Mononuclear cell (primary cell): Measurements from ENCODE around the gene RRM2. TPM values are rescaled to one million over a fixed set of nuclear protein-coding genes. Genes with fewer than 3 reads are reported as not detected.
"Not testable (repeated sequence)": the region's sequence is repeated elsewhere in the genome, so short reads cannot be mapped to it uniquely, and the experiment has no call there.

Experiments used
- H3K27me3 ChIP-seq: 2 replicates; pipeline ENCODE4 v1.6.0; 2011; ENCODE audit warnings: low read length, control low read depth; ENCODE audit not compliant: insufficient read depth
- H3K4me1 ChIP-seq: 2 replicates; pipeline ENCODE4 v1.5.1; 2011; ENCODE audit warnings: mild to moderate bottlenecking, low read length, control low read depth; ENCODE audit not compliant: insufficient read depth
- H3K4me3 ChIP-seq: 2 replicates; pipeline ENCODE4 v1.5.1; 2011; ENCODE audit warnings: mild to moderate bottlenecking, low read length, moderate library complexity
- H3K9me3 ChIP-seq: 2 replicates; pipeline ENCODE4 v1.5.1; 2011; ENCODE audit warnings: low read depth, mild to moderate bottlenecking, control low read depth, low read length
- total RNA-seq: library from RNA; depleted of rRNA; stranded (reverse); fragments of >200 nt; gene quantifications from one replicate; pipeline ENCODE4 v1.2.3, GENCODE V29; 2012

RRM2 gene
- total RNA-seq, 1 donor = 5.5 TPM

DNA sequence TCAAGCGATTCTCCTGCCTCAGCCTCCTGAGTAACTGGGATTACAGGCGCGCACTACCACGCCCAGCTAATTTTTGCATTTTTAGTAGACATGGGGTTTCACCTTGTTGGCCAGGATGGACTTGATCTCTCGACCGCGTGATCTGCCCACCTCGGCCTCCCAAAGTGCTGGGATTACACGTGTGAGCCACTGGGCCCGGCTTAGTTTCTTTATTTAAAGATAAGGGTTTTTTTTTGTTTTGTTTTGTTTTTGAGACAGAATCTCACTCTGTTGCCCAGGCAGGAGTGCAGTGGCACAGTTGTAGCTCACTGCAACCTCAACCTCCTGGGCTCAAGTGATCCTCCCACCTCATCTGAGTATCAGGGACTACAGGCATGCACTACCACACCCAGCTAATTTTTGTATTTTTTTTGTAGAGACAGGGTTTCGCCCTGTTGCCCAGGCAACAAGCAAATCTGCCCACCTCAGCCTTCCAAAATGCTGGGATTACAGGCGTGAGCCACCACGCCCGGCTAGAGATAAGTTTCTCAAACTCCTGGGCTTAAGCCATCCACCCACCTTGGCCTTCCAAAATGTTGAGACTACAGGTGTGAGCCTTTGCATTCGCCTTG is 24.6 kb downstream of the RRM2 start:
- H3K27me3 ChIP-seq, H3K4me1 ChIP-seq, H3K4me3 ChIP-seq, H3K9me3 ChIP-seq: not testable (repeated sequence)

DNA sequence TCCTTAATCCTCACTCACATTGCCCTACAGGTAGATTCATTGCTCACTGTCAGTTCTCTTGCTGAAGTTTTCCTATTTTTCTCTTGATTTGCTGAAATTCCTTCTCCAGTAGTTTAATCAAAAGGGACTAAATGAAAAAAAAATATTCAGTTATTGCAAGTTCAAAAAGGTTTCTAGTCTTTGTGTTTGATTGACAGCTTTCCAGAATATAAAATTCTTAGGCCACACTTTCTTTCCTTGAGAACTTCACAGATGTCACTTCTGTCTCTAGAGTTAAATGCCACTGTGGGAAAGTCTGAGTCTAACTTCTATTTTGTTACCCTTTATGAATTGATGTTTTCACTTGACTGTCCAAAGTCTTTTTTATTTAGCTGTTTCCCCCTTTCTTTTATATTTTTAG is 25.7 kb downstream of the RRM2 start:
- H3K4me1 ChIP-seq = no peaks in the 10 kb centered on the region
- H3K9me3 ChIP-seq = no peaks in the 10 kb centered on the region
- H3K27me3 ChIP-seq = no peaks in the 10 kb centered on the region
- H3K4me3 ChIP-seq = no peak overlapping the region

- no peaks in the 10 kb centered on the region for H3K4me1 ChIP-seq
- H3K27me3 ChIP-seq = no peaks in the 10 kb centered on the region
- no peak overlapping the region for H3K4me3 ChIP-seq
- H3K9me3 ChIP-seq = no peaks in the 10 kb centered on the region
Measured at GRCh38 chr2:10149635-10150034, 27.1 kb downstream of the RRM2 start.

DNA sequence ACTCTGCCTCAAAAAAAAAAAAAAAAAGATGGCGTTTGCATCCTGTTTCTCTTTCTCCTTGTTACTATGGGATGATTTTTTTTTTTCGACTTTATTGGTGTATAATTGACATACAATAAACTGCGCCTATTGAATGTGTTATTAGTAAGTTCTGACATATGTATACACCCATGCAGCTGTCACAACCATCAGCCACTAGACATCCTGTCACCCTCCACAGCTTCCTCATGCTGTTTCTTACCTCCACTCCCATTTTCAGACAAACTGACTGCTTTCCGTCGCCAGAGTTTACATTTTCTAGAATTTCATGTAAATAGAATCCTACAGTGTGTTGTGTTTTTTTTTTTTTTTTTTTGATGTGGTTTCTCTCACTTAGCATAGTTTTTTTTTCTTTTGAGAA is 27.9 kb downstream of the RRM2 start:
- H3K9me3 ChIP-seq = no peaks in the 10 kb centered on the region
- H3K4me1 ChIP-seq = no peaks in the 10 kb centered on the region
- H3K27me3 ChIP-seq = no peaks in the 10 kb centered on the region
- no peak overlapping the region for H3K4me3 ChIP-seq

DNA sequence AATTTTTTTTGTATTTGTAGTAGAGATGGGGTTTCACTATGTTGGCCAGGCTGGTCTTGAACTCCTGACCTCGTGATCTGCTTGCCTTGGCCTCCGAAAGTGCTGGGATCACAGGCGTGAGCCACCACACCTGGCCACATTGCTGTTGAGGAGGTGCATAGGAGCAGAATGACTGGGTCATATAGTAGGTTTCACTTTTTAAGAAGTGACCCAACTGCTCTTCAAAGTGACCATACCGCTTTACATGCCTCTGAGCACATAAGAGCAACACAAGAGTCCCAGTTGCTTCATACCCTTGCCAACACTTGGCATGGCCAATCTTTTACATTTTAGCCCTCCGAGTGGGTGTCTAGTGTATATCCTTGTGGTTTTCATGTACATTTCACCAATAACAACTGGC is 28.9 kb downstream of the RRM2 start:
- Histone ChIP-seq H3K4me3 (no peak overlapping the region), H3K27me3 (no peaks in the 10 kb centered on the region), H3K9me3 (no peaks in the 10 kb centered on the region), H3K4me1 (no peaks in the 10 kb centered on the region)

- H3K4me3 ChIP-seq = no peak overlapping the region
- no peaks in the 10 kb centered on the region for H3K4me1 ChIP-seq
- H3K9me3 ChIP-seq = no peaks in the 10 kb centered on the region
- no peaks in the 10 kb centered on the region for H3K27me3 ChIP-seq
Measured at GRCh38 chr2:10157293-10157692, 34.8 kb downstream of the RRM2 start.

- no peaks in the 10 kb centered on the region for H3K9me3 ChIP-seq
- no peaks in the 10 kb centered on the region for H3K27me3 ChIP-seq
- H3K4me3 ChIP-seq = no peak overlapping the region
- no peaks in the 10 kb centered on the region for H3K4me1 ChIP-seq
Measured at GRCh38 chr2:10158681-10159080, 36.1 kb downstream of the RRM2 start.

DNA sequence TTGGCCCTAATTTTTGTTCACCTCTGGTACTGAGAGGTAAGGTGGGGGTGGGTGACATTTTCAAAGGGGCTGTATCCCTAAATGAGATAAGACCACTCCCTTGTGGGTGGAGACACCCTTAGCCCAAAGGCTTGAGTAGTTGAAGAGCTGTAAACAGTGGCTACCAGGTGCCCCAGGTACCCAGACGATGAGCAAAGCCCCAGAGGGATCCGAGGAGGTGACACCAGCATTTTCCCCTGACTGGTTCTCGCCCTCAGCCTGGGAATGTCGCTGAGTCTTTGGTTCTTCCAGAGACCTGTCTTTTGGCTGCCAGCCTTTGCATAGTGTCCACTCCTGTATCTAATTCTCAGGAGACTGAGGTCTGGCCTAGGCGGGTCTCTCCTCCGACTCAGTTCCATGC is 36.5 kb downstream of the RRM2 start:
- no peak overlapping the region for H3K4me3 ChIP-seq
- no peaks in the 10 kb centered on the region for H3K9me3 ChIP-seq
- no peaks in the 10 kb centered on the region for H3K4me1 ChIP-seq
- H3K27me3 ChIP-seq = no peaks in the 10 kb centered on the region

- Histone ChIP-seq H3K9me3 (no peaks in the 10 kb centered on the region), H3K27me3 (no peaks in the 10 kb centered on the region), H3K4me1 (no peaks in the 10 kb centered on the region), H3K4me3 (no peak overlapping the region)
Measured at GRCh38 chr2:10159581-10160131, 37.1 kb downstream of the RRM2 start.

DNA sequence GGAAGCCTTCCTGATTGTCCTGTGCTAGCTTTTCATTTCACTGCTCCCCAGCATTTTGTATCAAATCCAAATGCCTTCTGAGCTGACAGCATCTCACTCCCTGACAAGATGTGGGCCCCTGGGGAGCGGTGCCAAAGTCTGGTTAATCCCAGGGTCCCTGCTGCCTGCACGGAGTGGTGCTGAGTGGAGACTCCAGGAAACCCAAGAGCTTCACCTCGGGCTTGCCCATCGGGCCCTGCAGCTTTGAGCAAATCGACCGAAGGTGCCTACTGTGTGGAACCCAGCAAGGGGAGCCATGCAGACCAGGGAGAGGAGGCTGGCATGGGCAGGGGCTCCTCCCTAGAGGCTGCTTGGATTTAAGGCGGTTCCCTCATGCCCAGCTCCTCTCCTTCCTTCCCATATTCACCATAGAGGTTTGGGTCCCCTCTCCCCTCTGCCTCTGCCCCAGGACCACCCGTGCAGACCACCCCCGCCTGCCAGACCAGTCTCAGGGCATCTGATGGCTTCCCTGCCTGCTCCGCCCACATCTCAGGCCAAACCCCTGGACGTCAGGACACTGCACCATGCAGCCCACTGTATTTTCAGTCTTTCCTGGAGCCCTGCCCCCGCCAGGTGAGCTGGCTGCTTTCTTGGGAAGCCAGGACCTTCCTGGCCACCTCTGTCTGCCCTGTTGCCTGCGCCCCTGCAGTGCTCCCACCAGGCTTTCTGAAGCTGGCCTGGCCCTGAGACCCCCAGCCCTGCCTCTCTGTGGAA is 37.8 kb downstream of the RRM2 start:
- Histone ChIP-seq H3K4me1 (no peaks in the 10 kb centered on the region), H3K9me3 (no peaks in the 10 kb centered on the region), H3K4me3 (no peak overlapping the region), H3K27me3 (no peaks in the 10 kb centered on the region)

DNA sequence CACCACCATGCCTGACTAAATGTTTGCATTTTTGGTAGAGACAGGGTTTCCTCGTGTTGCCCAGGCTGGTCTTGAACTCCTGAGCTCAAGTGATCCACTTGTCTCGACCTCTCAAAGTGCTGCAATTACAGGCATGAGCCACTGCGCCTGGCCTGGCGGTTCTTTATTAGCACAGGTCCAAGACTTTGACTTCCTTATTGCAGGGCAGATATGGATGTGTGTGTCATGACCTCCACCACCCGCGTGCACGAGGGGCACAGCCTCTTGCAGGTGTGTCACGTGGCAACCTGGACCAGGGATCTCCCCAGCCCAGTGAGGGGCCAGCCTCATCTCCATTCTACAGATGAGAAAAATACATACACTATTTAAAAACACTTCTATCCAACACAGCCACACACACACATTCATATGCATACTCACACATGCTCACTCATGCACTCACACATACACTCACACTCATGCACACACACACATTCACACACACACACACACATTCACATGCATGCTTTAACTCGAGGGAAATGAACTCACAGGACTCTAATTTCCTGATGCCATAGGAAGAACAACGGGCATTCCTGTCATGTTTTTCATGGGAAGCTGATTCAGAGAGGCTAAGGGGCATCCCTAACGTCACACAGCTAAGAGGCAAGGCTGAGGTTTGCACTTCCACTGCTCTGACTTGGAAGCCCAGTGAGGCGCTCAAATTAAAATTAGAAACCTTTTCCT is 38.8 kb downstream of the RRM2 start:
- Histone ChIP-seq H3K4me3 (no peak overlapping the region), H3K9me3 (no peaks in the 10 kb centered on the region), H3K4me1 (no peaks in the 10 kb centered on the region), H3K27me3 (no peaks in the 10 kb centered on the region)

GRCh38 chr2:10161961-10162441 is 39.5 kb downstream of the RRM2 start:
- Histone ChIP-seq H3K4me3 (no peak overlapping the region), H3K4me1 (no peaks in the 10 kb centered on the region), H3K9me3 (no peaks in the 10 kb centered on the region), H3K27me3 (no peaks in the 10 kb centered on the region)

DNA sequence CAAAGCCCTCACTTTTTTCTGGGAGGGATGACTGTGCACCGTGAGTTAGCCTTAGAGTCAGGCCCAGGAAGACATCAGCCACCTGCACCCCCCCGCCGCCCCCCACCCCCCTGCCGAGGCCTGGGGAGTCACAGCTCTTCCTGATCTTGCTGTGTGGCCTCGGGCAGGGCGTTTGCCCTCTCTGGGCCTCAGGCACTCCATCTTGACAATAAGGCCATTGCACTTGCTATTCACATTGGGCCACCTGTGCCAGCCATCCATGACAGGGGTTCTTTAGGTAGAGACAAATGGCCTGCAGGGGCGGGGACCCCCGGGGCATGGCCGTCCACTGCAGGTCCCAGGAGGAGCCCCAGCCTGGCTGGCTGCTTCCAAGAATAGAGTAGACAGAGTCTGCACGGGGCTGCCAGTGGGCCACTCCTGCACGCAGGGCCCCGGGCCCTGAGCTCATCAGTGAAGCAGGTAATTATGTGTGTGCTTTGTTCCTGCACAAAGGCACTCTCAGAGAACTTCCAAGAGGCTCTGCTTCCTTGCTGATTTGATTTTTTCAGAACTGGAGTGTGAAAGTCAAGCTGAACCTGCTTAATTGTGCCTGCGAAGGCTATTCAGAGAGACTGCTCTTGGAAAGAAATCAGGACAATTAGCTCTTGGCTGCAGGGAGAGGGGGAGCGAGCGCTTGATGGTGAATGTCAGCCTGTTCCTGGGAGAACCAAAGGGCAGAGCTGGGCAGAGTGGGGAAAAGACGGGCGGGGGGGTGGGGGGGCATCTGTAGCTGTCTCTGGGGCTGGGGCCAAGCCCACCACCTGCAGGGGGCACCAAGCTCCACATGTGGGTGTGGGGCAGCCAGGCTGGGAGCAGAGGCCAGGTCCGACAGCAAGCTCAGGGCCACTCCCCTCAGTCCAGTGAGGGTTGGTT is 40.3 kb downstream of the RRM2 start:
- no peak overlapping the region for H3K4me3 ChIP-seq
- no peaks in the 10 kb centered on the region for H3K27me3 ChIP-seq
- no peaks in the 10 kb centered on the region for H3K4me1 ChIP-seq
- no peaks in the 10 kb centered on the region for H3K9me3 ChIP-seq
